HG03039 (cell line): ENCODE measurements around the gene SP2.

Experiments
- ATAC-seq: cut with Tn5 transposase; IDR thresholded peaks from one replicate; pipeline ENCODE4 v1.9.1; 2021; ENCODE audit warnings: mild to moderate bottlenecking, moderate library complexity; ENCODE audit not compliant: unreplicated experiment

SP2 gene

DNA sequence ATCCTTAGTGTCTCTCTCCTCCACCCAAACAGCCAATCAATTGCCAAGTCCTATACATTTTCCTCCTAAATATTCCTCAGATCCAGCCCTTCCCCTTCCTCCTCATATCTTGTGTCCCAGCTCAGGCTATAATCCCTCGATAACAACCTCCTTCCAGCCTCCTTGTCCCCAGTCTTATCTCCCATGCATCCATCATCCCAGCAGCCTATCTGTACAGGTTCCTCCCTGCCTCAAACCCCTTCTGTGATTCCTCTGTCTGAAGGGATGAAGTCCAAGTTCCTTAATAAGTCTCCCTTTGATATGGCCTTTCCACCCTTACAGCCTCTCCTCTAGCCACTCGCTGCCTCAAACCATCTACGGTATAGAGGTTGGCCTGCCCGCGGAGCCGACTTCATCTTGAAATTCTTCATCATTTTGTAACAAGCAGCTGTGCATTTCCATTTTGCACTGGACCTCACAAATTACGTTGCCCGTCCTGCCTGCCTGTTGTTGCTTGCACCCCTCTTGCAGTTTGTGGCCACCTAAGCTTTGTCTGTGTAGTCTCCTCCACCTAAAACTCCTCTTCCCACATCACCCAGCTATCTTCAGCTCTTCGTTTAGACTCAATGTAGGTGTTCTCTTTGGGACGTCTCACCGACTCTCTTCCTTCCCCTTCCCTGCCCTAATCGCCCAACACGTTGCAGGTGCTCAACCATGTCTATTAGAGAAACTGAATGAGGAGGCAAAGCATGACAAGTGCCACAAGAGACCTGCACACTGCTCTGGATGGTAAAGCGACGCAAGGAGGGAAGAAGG, 74.1 kb downstream of the SP2 start:
- no peak for ATAC-seq

DNA sequence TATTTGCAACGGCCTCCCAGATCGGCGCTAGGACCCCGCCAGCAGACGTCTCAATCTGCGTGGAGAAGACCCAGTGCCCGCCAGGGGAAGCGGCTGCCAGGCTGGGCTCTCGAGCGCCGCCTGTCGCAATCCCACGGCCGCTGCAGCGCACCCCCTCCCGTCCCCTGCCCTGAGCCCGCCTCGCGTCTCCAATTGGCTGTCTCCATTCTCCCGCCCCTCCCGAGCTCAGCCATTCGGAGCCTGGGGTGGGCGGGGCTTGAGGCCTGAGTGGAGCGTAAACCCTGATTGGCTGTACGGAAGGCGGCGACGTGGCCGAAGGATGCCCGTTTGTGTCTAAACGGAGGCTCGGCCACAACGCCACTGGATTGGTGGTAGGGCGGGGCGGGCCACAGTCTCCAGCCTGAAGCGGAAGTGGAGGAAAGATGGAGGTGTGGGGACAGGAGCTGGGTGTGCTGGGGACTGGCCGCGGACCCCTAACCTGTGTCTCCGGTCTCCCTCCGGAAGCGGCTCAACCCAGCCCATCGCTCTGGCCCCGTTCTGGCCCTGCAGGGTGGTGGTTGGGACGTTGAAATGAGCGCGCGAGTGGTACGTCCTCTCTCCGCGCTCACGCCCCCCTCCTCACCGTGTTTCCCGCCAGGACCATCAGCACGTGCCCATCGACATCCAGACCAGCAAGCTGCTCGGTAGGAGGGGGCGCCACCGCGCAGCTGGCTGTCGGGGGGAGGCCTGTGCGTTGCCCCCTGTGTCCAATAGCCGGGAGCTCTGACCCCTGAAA, 74.9 kb downstream of the SP2 start, which contains the start of gene CDK5RAP3:
TSS of gene CDK5RAP3 (plus strand) at position 389 of the 775 bp plus-strand sequence. CDS start at position 423, 34 bp downstream.
- ATAC-seq = peak; percentile 94

DNA sequence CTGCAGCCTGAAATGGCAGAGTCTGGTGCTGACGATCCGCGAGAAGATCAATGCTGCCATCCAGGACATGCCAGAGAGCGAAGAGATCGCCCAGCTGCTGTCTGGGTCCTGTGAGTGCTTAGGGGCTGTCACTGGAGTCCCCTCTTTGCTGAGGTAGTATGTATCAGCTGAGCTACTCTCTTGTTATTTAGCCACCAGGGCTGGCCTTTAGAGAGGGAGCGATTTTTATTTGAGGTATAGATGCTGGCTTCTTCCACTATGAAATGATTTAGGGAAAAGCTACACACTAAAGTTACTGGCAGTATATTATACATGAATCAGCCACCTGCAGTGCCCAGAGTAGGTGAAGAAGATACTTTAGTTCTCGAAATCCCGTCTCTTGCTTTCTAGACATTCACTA, 77.5 kb downstream of the SP2 start:
- no peak for ATAC-seq

DNA sequence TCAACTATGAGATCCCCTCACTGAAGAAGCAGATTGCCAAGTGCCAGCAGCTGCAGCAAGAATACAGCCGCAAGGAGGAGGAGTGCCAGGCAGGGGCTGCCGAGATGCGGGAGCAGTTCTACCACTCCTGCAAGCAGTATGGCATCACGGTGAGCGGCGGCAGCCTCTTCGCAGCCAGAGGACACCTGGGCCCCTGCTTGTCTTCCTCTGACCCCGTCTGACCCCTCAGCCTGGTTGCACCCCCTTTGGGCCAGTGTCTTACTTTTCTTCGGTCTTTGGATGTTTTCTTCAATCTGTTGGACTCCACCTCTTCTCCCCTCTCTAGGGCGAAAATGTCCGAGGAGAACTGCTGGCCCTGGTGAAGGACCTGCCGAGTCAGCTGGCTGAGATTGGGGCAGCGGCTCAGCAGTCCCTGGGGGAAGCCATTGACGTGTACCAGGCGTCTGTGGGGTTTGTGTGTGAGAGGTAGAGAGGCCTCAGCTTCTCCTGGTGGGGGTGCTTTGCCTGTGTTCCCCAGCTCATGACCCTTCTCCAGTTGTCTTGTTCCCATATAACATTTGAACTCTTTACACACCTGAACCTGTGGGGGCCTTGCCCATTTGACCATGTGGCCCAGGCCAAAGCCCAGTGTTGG, 79.3 kb downstream of the SP2 start:
- no peak for ATAC-seq

DNA sequence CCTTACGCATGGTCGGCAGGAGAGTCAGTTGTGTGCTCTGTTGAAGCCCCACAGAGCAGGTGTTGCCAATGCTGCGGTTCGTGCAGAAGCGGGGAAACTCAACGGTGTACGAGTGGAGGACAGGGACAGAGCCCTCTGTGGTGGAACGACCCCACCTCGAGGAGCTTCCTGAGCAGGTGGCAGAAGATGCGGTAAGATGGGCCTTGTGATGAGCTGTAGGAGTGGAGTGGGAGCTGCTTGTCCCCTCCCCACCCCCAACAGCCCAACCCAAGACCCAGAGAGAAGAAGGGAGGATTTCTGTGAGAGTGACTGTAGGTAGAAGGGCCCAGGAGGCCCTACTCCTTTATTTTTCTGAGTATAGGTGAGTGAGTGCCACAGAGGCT, 79.8 kb downstream of the SP2 start:
- no peak for ATAC-seq

DNA sequence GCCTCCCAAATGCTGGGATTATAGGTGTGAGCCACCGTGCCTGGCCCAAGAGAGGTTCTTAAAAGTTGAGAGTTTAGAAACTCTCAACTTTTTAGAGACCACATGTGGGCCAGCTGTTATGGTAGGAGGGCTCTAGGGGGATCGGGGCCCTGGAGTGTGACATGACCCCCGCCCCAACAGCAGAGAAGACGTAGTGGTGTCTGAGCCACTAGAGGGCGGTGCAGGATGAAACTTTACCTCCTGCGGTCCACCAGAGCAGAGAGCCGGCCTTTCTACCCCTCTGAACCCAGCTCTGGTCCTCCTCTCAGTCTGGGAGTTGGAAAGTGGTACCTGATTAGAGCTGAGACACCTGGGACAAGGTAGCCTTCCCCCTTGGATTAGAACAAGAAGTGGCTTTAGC, 82.3 kb downstream of the SP2 start:
- no peak for ATAC-seq
